Muscle layer of colon (tissue), 2 donors: ENCODE measurements around the gene SP5.
A peak's percentile ranks its signal among the peaks of the same experiment; 100 is the strongest.
"Not testable (repeated sequence)": the region's sequence is repeated elsewhere in the genome, so short reads cannot be mapped to it uniquely, and the experiment has no call there.

Experiments
- H3K27ac ChIP-seq: one replicate; pipeline ENCODE4 v1.7.0; 2013; ENCODE audit warnings: low read depth, mild to moderate bottlenecking, low read length, moderate library complexity
- H3K27me3 ChIP-seq, 2 donors: one replicate each; pipeline ENCODE4 v1.7.0; 2013; ENCODE audit warnings: low read length in 2 of 2, mild to moderate bottlenecking in 2 of 2; ENCODE audit not compliant: insufficient read depth in 2 of 2, control insufficient read depth in 1 of 2
- H3K36me3 ChIP-seq: one replicate; pipeline ENCODE4 v1.7.0; 2013; ENCODE audit warnings: mild to moderate bottlenecking, low read length; ENCODE audit not compliant: insufficient read depth
- H3K4me1 ChIP-seq: one replicate; pipeline ENCODE4 v1.7.0; 2013; ENCODE audit warnings: mild to moderate bottlenecking, low read length; ENCODE audit not compliant: insufficient read depth
- H3K4me3 ChIP-seq, 2 donors: one replicate each; pipeline ENCODE4 v1.7.0; 2013; ENCODE audit warnings: low read length in 2 of 2, low read depth in 1 of 2, mild to moderate bottlenecking in 1 of 2, moderate library complexity in 1 of 2
- H3K9ac ChIP-seq: one replicate; pipeline ENCODE4 v1.7.0; 2013; ENCODE audit warnings: low read length
- H3K9me3 ChIP-seq: one replicate; pipeline ENCODE4 v1.7.0; 2013; ENCODE audit warnings: mild to moderate bottlenecking, low read length
- donor health status: abdominal sarcoma.
- donor health status: Adenocarcinoma of cecum.

SP5 gene

DNA sequence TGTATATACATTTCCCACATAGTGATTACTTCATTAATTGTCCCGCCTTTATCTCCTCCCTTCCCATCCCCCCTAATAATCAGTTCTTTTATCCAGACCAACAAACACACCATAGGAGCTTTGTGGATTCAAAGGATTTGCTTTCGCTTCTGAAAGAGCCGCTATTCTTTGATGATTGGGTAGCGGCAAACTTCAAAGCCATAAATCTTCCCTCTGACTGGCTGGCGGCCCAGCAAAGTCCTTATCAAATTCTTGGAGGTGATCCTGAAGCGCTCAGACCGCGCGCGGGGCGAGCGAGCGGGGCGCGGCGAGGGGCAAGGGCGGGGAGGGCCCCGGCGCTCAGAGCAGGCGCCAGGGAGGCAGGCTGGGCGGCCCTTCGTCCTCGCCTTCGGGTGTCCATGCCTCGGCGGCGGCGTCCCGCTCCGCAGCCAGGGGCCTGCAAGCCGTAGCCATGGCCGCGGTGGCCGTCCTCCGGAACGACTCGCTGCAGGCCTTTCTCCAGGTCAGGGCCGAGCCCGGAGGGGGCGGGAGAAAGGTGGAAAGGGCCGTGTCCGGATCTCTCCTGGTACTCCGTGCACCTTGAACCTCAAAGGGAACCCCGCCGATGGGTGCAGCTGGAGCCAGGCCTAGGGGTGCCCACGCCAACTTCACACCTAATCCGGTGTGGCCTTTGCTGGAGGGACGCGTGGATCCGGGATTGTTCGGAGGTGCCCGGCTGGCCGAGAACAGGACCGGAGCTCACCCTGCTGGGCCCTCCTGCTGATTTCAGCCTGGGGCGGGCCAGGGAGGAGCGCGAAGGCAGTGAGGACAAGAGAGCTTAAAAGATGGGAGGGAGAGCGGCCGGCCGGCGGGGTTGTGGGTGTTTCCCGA, at the start of gene SP5:
Gene SP5 (plus strand): TSS at position 276 of the 870 bp plus-strand sequence. CDS start 176 bp downstream, at position 452.
- Histone ChIP-seq H3K9ac (no peak within 1 kb of the TSS), H3K4me3 (peak within 1 kb of the TSS; percentile 22 to 73), H3K36me3 (no peaks in the 10 kb centered on the region), H3K27me3 (peaks cover 21 to 62% of the 10 kb centered on the region in 2 donors), H3K27ac (peak within 1 kb of the TSS; percentile 16), H3K4me1 (peaks cover 8% of the 10 kb centered on the region), H3K9me3 (no peaks in the 10 kb centered on the region)

DNA sequence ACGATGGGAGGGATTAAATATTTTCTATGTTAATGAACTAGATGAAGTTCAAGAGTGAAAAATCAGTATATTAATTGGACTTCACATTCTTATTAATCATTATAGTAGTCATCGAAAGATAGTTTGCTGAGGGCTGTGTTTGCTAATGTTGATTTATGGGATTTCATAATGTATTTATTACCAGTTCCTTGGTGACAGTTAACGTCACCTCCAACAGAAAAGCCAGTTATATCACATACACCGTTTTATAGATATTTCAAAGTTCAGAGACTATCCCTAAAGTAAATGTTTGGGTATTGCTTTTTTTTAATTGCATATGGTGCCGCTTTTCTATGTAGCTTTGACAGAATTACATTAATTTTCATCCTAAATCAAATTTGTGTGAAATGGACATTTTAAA, 49.4 kb upstream of the SP5 start:
- H3K4me3 ChIP-seq = no peak overlapping the region
- H3K27ac ChIP-seq = no peak overlapping the region
- no peaks in the 10 kb centered on the region for H3K9me3 ChIP-seq
- no peak overlapping the region for H3K9ac ChIP-seq
- H3K4me1 ChIP-seq = no peaks in the 10 kb centered on the region
- no peaks in the 10 kb centered on the region for H3K27me3 ChIP-seq
- H3K36me3 ChIP-seq = no peaks in the 10 kb centered on the region

DNA sequence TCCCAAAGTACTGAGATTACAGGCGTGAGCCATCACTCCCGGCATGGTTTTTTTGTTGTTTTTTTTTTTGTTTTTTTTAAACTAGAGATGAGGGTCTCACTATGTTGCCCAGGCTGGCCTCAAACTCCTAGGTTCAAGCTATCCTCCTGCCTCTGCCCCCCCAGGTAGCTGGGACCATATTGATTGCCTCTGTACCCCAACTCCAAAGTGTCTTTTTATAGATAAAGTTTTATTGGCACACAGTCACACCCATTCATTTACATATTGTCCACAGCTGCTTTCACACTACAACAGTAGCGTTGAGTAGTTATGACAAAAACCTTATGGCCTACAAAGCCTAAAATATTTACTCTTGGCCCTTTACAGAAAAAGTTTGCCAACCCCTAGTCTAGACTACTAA, 45.2 kb upstream of the SP5 start:
- Histone ChIP-seq H3K9ac (no peak overlapping the region), H3K4me1 (no peaks in the 10 kb centered on the region), H3K27ac (no peak overlapping the region), H3K36me3 (no peaks in the 10 kb centered on the region), H3K9me3 (no peaks in the 10 kb centered on the region), H3K4me3 (no peak overlapping the region), H3K27me3 (no peaks in the 10 kb centered on the region)

DNA sequence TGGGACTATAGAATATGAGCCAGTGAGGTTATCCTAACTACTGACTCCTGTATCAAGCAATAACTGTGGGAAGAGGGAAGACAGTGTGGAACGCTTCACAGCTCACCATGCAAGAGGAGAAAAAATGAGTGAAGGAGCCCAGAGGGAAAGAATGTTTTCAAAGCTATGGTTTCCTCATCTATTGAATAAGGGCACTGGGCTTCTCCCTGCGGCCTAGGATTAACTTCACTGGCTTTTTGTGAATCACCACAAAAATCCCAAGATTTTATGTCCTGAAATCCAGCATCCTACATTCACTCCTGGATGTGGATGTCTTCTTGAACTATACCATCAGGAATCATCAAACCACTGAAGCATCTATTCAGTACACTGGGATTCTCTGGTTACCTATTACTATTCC, 44.5 kb upstream of the SP5 start:
- Histone ChIP-seq H3K9ac (no peak overlapping the region), H3K9me3 (no peaks in the 10 kb centered on the region), H3K27me3 (no peaks in the 10 kb centered on the region), H3K27ac (no peak overlapping the region), H3K36me3 (no peaks in the 10 kb centered on the region), H3K4me1 (no peaks in the 10 kb centered on the region), H3K4me3 (no peak overlapping the region)

DNA sequence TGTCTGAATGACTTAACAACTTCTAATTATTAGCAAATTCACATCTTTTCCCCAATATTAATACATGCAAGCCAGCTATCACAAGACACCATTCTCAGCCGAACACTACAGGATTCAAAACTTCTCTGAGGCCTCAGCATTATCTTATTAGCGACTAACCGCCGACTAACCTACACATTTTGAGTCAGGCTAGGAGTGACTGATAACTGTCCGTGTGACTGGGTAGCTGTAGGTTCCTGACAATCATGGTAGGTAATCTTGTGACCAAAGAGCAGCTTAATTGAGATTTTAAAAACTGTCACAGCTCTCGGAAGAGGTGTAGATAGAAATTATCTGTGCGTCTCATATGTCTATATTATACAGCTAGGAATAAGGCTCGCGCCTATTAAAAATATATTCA, 44.1 kb upstream of the SP5 start:
- Histone ChIP-seq H3K9me3 (no peaks in the 10 kb centered on the region), H3K4me3 (no peak overlapping the region), H3K9ac (no peak overlapping the region), H3K4me1 (no peaks in the 10 kb centered on the region), H3K27me3 (no peaks in the 10 kb centered on the region), H3K36me3 (no peaks in the 10 kb centered on the region), H3K27ac (no peak overlapping the region)

DNA sequence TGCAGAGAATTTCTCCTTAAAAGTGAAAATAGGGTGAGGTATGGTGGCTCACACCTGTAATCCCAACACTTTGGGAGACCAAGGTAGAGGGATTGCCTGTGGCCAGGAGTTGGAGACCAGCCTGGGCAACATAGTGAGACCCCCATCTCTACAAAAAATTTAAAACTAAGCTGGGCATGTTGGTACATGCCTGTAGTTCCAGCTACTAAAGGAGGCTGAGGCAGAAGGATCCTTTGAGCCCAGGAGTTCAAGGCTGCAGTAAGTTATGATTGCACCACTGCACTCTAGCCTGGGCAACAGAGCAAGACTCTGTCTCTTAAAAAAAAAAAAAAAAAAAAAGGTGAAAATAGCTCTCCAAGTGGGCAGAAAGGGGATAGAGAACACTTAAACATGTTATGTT, 40.9 kb upstream of the SP5 start:
- not testable (repeated sequence) for H3K9ac ChIP-seq, H3K4me3 ChIP-seq, H3K27ac ChIP-seq, H3K4me1 ChIP-seq, H3K36me3 ChIP-seq, H3K9me3 ChIP-seq, H3K27me3 ChIP-seq

DNA sequence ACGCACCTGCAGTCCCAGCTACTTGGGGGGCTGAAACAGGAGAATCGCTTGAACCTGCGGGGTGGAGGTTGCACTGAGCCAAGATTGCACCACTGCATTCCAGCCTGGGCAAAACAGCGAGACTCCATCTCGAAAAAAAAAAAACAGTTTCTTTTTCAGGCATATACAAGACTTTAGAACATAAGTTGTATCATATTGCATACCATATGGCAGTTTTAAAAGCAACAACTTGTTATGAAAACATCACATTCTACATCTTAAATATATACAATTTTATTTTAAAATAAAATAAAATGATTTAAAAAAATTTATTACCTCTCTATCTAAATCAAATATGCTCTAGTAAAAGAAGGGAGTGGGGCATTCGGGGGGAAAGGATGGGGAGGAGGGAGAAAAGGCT, 39.4 kb upstream of the SP5 start:
- Histone ChIP-seq H3K36me3 (no peaks in the 10 kb centered on the region), H3K4me3 (no peak overlapping the region), H3K4me1 (no peaks in the 10 kb centered on the region), H3K9ac (no peak overlapping the region), H3K9me3 (no peaks in the 10 kb centered on the region), H3K27ac (no peak overlapping the region), H3K27me3 (no peaks in the 10 kb centered on the region)

DNA sequence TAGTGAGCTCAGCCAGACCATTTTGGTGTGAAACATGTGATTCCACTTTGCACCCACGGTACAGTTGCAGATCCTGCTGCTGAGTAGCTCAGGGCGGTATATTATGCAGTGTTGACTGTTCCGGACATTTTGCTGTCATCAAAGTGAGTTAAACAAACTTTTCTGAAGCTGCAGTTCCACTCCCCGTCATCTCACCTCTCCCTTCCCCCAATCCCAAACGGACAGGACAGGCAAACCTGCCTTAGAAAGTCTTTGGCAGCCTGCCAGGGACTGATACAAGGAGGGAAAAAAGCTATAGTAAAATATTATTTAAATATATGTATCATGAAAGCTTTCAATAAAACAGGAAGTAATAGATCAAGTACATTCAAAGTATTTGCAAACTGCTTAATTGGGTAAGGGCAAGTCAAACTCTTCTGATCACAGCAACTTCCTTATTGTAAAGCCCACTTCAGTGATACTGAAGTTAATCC, 35.5 kb upstream of the SP5 start:
- H3K36me3 ChIP-seq = no peaks in the 10 kb centered on the region
- H3K9ac ChIP-seq = no peak overlapping the region
- no peaks in the 10 kb centered on the region for H3K27me3 ChIP-seq
- no peak overlapping the region for H3K27ac ChIP-seq
- H3K9me3 ChIP-seq = no peaks in the 10 kb centered on the region
- H3K4me1 ChIP-seq = peaks cover 7% of the 10 kb centered on the region
- H3K4me3 ChIP-seq = no peak overlapping the region

DNA sequence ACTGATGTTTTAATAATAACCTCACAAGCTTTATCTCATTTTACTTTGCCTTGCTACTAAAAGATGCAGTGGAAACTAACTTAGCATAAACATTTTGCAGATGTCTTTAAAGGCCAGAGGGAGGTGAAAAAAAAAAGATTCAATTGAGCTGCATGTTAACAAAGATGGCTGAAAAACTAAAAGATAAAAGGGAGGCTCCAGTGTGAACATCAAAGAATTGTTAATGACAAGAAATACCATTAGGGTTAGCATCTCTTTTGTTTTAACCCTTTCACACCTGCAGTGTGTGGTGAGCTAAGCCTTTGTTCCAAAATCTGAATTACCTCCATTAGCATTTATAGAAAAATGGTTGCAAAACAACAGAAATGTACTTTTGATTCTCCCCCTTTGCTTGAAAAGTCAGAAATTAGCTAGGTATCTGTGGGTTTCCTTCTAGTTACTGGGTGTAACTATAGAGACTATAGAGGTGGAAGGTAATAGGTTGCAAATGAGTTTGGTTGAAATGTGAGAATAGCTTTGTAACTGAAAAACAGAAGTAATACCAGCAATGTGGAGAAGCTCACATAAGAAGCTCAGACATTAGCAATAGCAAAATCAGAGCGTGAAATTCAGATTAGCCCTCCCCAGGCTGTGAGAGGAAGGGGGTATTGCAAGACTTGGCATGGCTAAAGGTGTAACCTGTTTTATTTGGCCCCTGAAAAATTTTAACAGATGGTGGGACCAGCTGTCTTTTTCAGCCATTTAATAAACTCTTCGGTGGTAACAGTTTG, 34.8 kb upstream of the SP5 start:
- Histone ChIP-seq H3K27ac (no peak overlapping the region), H3K9ac (no peak overlapping the region), H3K27me3 (no peaks in the 10 kb centered on the region), H3K4me3 (no peak overlapping the region), H3K9me3 (no peaks in the 10 kb centered on the region), H3K36me3 (no peaks in the 10 kb centered on the region), H3K4me1 (peaks cover 7% of the 10 kb centered on the region)

DNA sequence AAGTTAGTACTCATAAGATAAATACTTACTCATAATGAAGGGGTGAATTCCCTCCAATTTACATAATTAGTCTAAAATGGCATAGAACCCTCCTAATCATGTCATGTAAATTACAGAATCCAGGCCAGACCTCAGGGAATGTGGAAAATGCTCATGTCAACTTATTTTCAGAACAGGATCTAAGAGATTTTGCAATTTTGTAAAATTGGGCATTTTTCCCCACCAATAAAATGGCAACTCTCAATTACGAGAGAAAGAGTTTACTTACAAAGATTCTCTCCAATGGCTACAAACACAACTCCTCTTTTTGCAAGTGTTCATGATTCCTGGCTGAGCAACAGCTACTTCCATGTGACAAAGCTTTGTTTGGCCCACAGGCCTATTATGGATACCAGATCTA, 33.8 kb upstream of the SP5 start:
- no peak overlapping the region for H3K27ac ChIP-seq
- H3K4me3 ChIP-seq = no peak overlapping the region
- no peak overlapping the region for H3K9ac ChIP-seq
- H3K27me3 ChIP-seq = no peaks in the 10 kb centered on the region
- no peaks in the 10 kb centered on the region for H3K9me3 ChIP-seq
- peaks cover 7% of the 10 kb centered on the region for H3K4me1 ChIP-seq
- no peaks in the 10 kb centered on the region for H3K36me3 ChIP-seq

DNA sequence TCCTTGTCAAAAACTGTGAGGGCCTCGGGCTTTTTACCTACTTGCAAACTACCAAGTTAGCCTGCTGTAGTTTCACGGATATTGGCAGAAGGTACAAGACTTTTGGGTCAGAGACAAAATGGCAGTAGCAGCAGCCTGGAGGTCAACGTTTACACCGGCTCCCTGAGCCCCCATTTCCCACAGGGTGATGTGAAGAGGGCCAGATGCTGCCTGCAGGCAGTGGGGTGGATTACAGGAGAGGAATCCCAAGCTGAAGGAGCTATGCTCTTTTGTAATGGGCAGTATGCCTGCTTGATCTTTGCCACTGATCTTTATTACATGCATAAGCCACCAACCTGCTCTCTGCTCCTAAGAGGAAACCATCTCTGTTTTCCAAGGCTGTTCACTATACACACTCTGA, 29.5 kb upstream of the SP5 start:
- Histone ChIP-seq H3K9ac (no peak overlapping the region), H3K4me3 (no peak overlapping the region), H3K4me1 (peaks cover 7% of the 10 kb centered on the region), H3K27ac (no peak overlapping the region), H3K36me3 (no peaks in the 10 kb centered on the region), H3K27me3 (no peaks in the 10 kb centered on the region), H3K9me3 (no peaks in the 10 kb centered on the region)
